Thoracic aorta (tissue), 2 donors: Measurements from ENCODE around the gene GMDS. TPM values are rescaled to one million over a fixed set of nuclear protein-coding genes. Genes with fewer than 3 reads are reported as not detected.

Experiments
- ATAC-seq: fragments of 150-250 bp; one replicate; pipeline ENCODE4 v1.8.0; 2017; ENCODE audit warnings: low read depth; ENCODE audit not compliant: insufficient number of reproducible peaks, low FRiP score
- DNase-seq: peaks from one replicate; pipeline ENCODE4 v3.0.0-alpha.2; 2020; ENCODE audit warnings: low spot score
- H3K27ac ChIP-seq, 2 donors: fragments of 200-600 bp; sonication (generic); 1 replicate in 1 of 2; 2 replicates in 1 of 2; pipeline ENCODE4 v1.5.1; 2016; ENCODE audit warnings: mild to moderate bottlenecking in 2 of 2, moderate library complexity in 2 of 2
- H3K27me3 ChIP-seq: fragments of 200-600 bp; sonication (generic); replicated peaks from 2 replicates; pipeline ENCODE4 v1.6.0; 2016; ENCODE audit warnings: mild to moderate bottlenecking; ENCODE audit not compliant: insufficient read depth
- H3K36me3 ChIP-seq: fragments of 200-600 bp; sonication (generic); one replicate; pipeline ENCODE4 v1.5.1; 2016
- H3K4me1 ChIP-seq, 2 donors: fragments of 200-600 bp; sonication (generic); 1 replicate in 1 of 2; 2 replicates in 1 of 2; pipeline versions ENCODE4 v1.5.1 to v1.6.0; 2016; ENCODE audit warnings: low read depth in 2 of 2, mild to moderate bottlenecking in 1 of 2; ENCODE audit not compliant: control insufficient read depth in 1 of 2
- H3K4me3 ChIP-seq: fragments of 200-600 bp; sonication (generic); 2 replicates; pipeline ENCODE4 v1.5.1; 2016; ENCODE audit warnings: mild to moderate bottlenecking
- H3K9me3 ChIP-seq: fragments of 200-600 bp; sonication (generic); 2 replicates; pipeline ENCODE4 v1.5.1; 2016
- total RNA-seq, 2 donors: library from RNA; depleted of rRNA; stranded (reverse); fragments of >200 nt; gene quantifications; one replicate each; pipeline versions ENCODE4 v1.1.0 to v1.2.3, GENCODE V29; 2016
- TF ChIP-seq, protein P1 (sequence below): fragments of 200-600 bp; sonication (generic); IDR thresholded peaks from one replicate; pipeline ENCODE4 v1.5.1; 2019; ENCODE audit warnings: antibody characterized with exemption

The GMDS gene
- total RNA-seq, 2 donors from 2014 or later, result 87.8 to 87.9 TPM

DNA sequence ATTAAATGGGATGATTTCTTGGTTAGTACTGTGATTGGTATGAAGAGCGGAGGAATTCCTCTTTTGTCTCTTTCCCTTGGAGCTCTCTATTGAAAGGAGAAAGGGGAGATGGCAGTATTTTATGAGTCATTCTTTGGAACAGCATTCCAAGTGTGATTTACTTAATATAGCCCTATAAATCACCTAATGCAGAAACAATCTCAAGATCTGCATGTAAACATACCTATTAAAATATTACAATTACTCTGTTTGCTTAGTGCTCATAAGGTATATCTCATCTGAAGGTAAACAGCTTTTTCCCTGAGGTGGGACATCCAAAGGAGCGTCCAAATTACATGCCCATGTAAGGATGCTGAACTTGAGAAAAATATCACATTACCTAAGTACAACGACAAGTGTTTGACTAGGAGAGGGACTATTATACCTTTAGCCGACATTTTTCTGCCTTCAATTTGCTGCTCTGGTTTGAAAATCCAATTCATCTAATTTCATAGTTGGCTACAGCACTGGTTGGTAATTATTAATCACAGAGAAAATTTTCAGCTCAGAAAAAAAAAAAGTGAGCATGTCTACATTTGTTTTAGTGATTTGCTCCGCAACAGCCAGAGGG lies 406.7 kb downstream of the GMDS start:
- H3K36me3 ChIP-seq, result no peaks in the 10 kb centered on the region
- no peaks in the 10 kb centered on the region for H3K9me3 ChIP-seq
- peak overlapping the region in 1 of 2 donors; percentile 35 for H3K27ac ChIP-seq
- no peaks in the 10 kb centered on the region for H3K27me3 ChIP-seq
- H3K4me3 ChIP-seq, result no peak overlapping the region
- ATAC-seq, result no peak
- DNase-seq, result no peak
- H3K4me1 ChIP-seq, result peaks cover 5 to 52% of the 10 kb centered on the region in 2 donors
- TF ChIP-seq, protein P1, sequence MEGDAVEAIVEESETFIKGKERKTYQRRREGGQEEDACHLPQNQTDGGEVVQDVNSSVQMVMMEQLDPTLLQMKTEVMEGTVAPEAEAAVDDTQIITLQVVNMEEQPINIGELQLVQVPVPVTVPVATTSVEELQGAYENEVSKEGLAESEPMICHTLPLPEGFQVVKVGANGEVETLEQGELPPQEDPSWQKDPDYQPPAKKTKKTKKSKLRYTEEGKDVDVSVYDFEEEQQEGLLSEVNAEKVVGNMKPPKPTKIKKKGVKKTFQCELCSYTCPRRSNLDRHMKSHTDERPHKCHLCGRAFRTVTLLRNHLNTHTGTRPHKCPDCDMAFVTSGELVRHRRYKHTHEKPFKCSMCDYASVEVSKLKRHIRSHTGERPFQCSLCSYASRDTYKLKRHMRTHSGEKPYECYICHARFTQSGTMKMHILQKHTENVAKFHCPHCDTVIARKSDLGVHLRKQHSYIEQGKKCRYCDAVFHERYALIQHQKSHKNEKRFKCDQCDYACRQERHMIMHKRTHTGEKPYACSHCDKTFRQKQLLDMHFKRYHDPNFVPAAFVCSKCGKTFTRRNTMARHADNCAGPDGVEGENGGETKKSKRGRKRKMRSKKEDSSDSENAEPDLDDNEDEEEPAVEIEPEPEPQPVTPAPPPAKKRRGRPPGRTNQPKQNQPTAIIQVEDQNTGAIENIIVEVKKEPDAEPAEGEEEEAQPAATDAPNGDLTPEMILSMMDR, result no peak

DNA sequence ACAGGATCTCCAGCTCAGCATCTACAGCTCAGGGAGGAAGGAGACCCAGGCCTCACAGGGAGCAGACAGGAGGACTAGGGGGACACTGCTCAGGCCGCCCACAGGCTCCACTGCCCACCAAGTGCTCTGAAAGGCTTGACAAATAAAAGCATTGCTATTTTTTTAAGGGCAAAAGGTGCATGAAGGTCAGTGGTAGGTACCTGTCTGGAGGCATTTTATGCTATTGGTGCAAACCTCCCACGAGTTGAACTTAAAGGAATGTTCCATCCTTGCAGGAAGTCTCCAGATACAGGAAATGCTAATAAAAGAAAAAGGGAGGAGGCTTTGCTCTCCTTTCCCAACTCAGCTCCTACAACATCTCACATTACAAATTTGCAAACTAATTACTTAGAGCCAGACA lies 407.6 kb downstream of the GMDS start:
- DNase-seq (no peak), ATAC-seq (no peak)
- TF ChIP-seq, protein P1, result no peak
- Histone ChIP-seq H3K9me3 (no peaks in the 10 kb centered on the region), H3K27ac (peak overlapping the region in 1 of 2 donors; percentile 35), H3K4me1 (peaks cover 5 to 61% of the 10 kb centered on the region in 2 donors), H3K27me3 (no peaks in the 10 kb centered on the region), H3K4me3 (no peak overlapping the region), H3K36me3 (no peaks in the 10 kb centered on the region)

DNA sequence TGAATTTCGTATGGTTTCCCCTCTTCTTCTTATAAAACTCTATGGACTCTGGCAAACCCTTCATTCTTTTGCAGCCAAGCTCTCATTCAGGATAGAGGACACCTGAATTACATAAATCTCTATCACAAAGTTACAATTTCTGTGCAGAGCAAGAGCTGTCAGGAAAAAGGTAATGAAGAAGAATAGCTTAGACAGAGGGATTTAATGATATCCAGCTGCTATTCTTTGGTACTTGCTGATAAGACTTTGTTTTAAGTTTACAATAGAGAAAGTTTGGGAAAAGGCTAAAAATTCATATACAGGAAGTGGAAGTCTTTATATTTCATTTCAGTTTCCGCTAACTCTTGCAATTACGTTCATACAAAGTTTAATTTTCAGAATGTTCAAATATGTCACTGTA lies 408.7 kb downstream of the GMDS start:
- ATAC-seq, result no peak
- no peaks in the 10 kb centered on the region for H3K27me3 ChIP-seq
- no peaks in the 10 kb centered on the region for H3K36me3 ChIP-seq
- DNase-seq, result no peak
- no peaks in the 10 kb centered on the region for H3K9me3 ChIP-seq
- TF ChIP-seq, protein P1, result no peak
- no peak overlapping the region for H3K4me3 ChIP-seq
- H3K27ac ChIP-seq, result no peak overlapping the region
- H3K4me1 ChIP-seq, result peaks cover 5 to 60% of the 10 kb centered on the region in 2 donors

DNA sequence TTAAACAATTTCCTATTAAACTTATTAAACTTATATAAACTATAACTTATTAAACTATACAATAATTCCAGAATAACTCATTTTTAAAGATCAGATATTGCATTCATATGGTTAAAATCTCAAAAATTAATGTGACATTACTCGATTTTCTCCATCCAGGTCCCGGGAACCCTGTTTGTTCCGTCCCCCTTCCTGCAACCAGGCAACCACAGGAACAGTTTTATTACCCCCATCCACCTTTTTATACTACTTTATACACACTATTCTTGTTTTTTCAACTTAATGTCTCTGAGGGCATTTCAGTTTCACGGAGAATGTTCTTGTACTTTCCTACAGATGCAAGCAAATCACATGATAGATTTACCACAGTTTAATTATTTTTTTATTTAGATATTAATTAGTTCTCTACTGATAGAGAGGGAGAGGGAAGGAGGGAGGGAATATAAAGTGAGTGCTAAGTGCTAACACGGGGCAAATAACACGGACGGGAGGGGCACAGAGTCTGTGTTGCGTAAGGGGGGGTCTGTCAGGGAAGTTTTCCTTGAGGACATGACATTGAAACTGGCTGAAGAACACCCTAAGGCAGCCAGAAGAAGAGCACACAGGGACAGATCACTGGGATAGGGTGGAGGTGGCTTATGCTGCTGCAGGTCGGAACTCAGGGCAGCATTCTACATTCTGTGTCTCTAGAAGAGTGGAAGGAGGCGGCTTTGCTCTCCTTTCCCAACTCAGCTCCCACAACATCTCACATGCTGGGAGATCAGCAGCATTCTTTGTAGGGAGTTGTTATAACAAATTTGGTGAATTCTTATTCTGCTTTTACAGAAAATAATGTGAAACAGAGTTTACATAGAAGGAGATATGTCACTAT lies 410.5 kb downstream of the GMDS start:
- ATAC-seq (no peak), DNase-seq (no peak)
- Histone ChIP-seq H3K9me3 (no peaks in the 10 kb centered on the region), H3K27me3 (no peaks in the 10 kb centered on the region), H3K36me3 (no peaks in the 10 kb centered on the region), H3K4me1 (peaks cover 5 to 42% of the 10 kb centered on the region in 2 donors), H3K4me3 (no peak overlapping the region), H3K27ac (no peak overlapping the region)
- TF ChIP-seq, protein P1, result no peak

DNA sequence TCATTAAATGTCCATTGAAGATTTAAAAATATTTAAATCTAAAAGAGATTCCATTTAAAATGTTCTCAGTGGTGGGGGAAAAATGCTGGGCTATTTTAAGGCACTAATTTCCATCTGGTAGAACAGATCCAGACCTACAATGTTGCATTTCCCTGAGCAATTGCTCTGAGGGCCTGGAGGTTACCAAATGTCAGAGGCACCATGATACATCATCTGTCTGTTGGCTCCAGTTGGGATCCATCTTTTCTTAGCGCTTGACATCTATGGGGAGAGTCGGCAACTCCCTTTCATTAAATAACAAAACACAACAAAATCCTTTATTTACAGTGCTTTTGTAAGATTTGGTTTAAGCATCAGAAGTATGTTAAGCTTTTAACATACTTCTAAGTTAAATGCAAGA lies 411.2 kb downstream of the GMDS start:
- H3K36me3 ChIP-seq, result no peaks in the 10 kb centered on the region
- no peaks in the 10 kb centered on the region for H3K27me3 ChIP-seq
- ATAC-seq (no peak), DNase-seq (no peak)
- TF ChIP-seq, protein P1, result no peak
- no peak overlapping the region for H3K4me3 ChIP-seq
- no peak overlapping the region for H3K27ac ChIP-seq
- H3K9me3 ChIP-seq, result no peaks in the 10 kb centered on the region
- peaks cover 5 to 36% of the 10 kb centered on the region in 2 donors for H3K4me1 ChIP-seq
